Gastroesophageal sphincter (tissue), 4 donors: Measurements from ENCODE around the gene RINT1. TPM values are rescaled to one million over a fixed set of nuclear protein-coding genes. Genes with fewer than 3 reads are reported as not detected.

ENCODE experiments used
- ATAC-seq: fragments of 150-250 bp; one replicate; pipeline ENCODE4 v1.9.1; 2016; ENCODE audit warnings: mild to moderate bottlenecking, moderate library complexity
- H3K27ac ChIP-seq, 4 donors: fragments of 200-600 bp; sonication (generic) in 3 of 4; 1 replicate in 3 of 4; 2 replicates in 1 of 4; pipeline ENCODE4 v1.5.1; 2016 to 2019
- H3K27me3 ChIP-seq: fragments of 200-600 bp; sonication (generic); one replicate; pipeline ENCODE4 v1.5.1; 2019
- H3K36me3 ChIP-seq, 2 donors: fragments of 200-600 bp; sonication (generic); one replicate each; pipeline ENCODE4 v1.5.1; 2019; ENCODE audit warnings: control low read depth in 1 of 2
- H3K4me1 ChIP-seq, 3 donors: fragments of 200-600 bp; sonication (generic); 1 replicate in 2 of 3; 2 replicates in 1 of 3; pipeline ENCODE4 v1.5.1; 2016 to 2019; ENCODE audit warnings: control low read depth in 2 of 3
- H3K4me3 ChIP-seq, 2 donors: fragments of 200-600 bp; sonication (generic); one replicate each; pipeline ENCODE4 v1.5.1; 2019; ENCODE audit warnings: mild to moderate bottlenecking in 1 of 2, moderate library complexity in 1 of 2
- H3K9me3 ChIP-seq, 3 donors: fragments of 200-600 bp; sonication (generic); one replicate each; pipeline ENCODE4 v1.5.1; 2017 to 2019; ENCODE audit warnings: control low read depth in 2 of 3
- EP300 ChIP-seq: sonication (generic); formaldehyde crosslinking; IDR thresholded peaks from one replicate; pipeline ENCODE4 v1.6.1; 2017; ENCODE audit warnings: antibody characterized with exemption, mild to moderate bottlenecking
- POLR2A ChIP-seq, 2 donors: fragments of 450-650 bp; IDR thresholded peaks; one replicate each; pipeline ENCODE4 v1.6.1; 2017; ENCODE audit warnings: antibody characterized with exemption in 2 of 2, mild to moderate bottlenecking in 2 of 2, moderate library complexity in 1 of 2
- POLR2AphosphoS5 ChIP-seq: sonication (generic); formaldehyde crosslinking; IDR thresholded peaks from one replicate; pipeline ENCODE4 v1.6.1; 2017; ENCODE audit warnings: antibody characterized with exemption
- WGBS, 2 donors: methylation state at CpG; one replicate each; pipeline ENCODE4 v1.1.5; 2018; ENCODE audit warnings: low coverage in 1 of 2; 5-methylcytosine and 5-hydroxymethylcytosine counted together
- total RNA-seq, 4 donors: library from RNA; depleted of rRNA; stranded (reverse); fragments of >200 nt; gene quantifications; one replicate each; pipeline ENCODE4 v1.1.0, GENCODE V29; 2016
- TF ChIP-seq, protein P1 (sequence below), 4 experiments: fragments of 200-600 bp in 2 of 4; fragments of 450-650 bp in 2 of 4; sonication (generic) in 1 of 4; IDR thresholded peaks; one replicate each; pipeline ENCODE4 v1.5.1; 2017 to 2019; ENCODE audit warnings: antibody characterized with exemption in 4 of 4, mild to moderate bottlenecking in 2 of 4, moderate library complexity in 2 of 4

Gene RINT1
- total RNA-seq, 4 donors from 2014 or later, result 7.7 to 19.9 (median 11.1) TPM

- H3K27me3 ChIP-seq, result peaks cover 8% of the 10 kb centered on the region
- no peak for ATAC-seq
- peak within 1 kb of the TSS in 1 of 2 donors; percentile 36 for H3K4me3 ChIP-seq
- 26 to 40% methylated on average over 6 to 14 of the region's 36 CpGs for WGBS, 2 donors
- H3K9me3 ChIP-seq, result no peaks in the 10 kb centered on the region
- TF ChIP-seq, protein P1, sequence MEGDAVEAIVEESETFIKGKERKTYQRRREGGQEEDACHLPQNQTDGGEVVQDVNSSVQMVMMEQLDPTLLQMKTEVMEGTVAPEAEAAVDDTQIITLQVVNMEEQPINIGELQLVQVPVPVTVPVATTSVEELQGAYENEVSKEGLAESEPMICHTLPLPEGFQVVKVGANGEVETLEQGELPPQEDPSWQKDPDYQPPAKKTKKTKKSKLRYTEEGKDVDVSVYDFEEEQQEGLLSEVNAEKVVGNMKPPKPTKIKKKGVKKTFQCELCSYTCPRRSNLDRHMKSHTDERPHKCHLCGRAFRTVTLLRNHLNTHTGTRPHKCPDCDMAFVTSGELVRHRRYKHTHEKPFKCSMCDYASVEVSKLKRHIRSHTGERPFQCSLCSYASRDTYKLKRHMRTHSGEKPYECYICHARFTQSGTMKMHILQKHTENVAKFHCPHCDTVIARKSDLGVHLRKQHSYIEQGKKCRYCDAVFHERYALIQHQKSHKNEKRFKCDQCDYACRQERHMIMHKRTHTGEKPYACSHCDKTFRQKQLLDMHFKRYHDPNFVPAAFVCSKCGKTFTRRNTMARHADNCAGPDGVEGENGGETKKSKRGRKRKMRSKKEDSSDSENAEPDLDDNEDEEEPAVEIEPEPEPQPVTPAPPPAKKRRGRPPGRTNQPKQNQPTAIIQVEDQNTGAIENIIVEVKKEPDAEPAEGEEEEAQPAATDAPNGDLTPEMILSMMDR (IDR thresholded peaks at IDR 0.05), result no peak
- TF ChIP-seq POLR2A (IDR thresholded peaks at IDR 0.05), result no peak
- TF ChIP-seq EP300, result no peak
- TF ChIP-seq POLR2AphosphoS5, result no peak
- peaks cover 0 to 8% (median 3%) of the 10 kb centered on the region in 3 donors for H3K4me1 ChIP-seq
- no peak within 1 kb of the TSS for H3K27ac ChIP-seq
- no peaks in the 10 kb centered on the region for H3K36me3 ChIP-seq
Measured at GRCh38 chr7:105581066-105581811, 49.2 kb downstream of the RINT1 start, which contains the start of gene EFCAB10. Gene EFCAB10, minus strand, starts transcription at chr7:105581493. Its CDS starts 30 bp downstream, at chr7:105581463.

- no peak overlapping the region for H3K27ac ChIP-seq
- H3K9me3 ChIP-seq, result no peaks in the 10 kb centered on the region
- H3K36me3 ChIP-seq, result no peaks in the 10 kb centered on the region
- no peak for ATAC-seq
- no CpG with 5 or more reads among the region's 39 CpGs for WGBS, 2 donors
- peaks cover 8% of the 10 kb centered on the region for H3K27me3 ChIP-seq
- TF ChIP-seq POLR2AphosphoS5 (no peak), POLR2A (IDR thresholded peaks at IDR 0.05) (no peak), EP300 (no peak)
- TF ChIP-seq, protein P1 (IDR thresholded peaks at IDR 0.05), result no peak
- no peak overlapping the region for H3K4me3 ChIP-seq
- H3K4me1 ChIP-seq, result peaks cover 0 to 8% (median 3%) of the 10 kb centered on the region in 3 donors
Measured at GRCh38 chr7:105583061-105583460, 51.1 kb downstream of the RINT1 start.

GRCh38 chr7:105584165-105584564, 52.2 kb downstream of the RINT1 start:
- no peak overlapping the region for H3K4me3 ChIP-seq
- H3K27me3 ChIP-seq, result peaks cover 8% of the 10 kb centered on the region
- ATAC-seq, result no peak
- WGBS, 2 donors, result 90 to 100% methylated on average over 5 of the region's 5 CpGs
- peaks cover 0 to 10% (median 3%) of the 10 kb centered on the region in 3 donors for H3K4me1 ChIP-seq
- H3K36me3 ChIP-seq, result no peaks in the 10 kb centered on the region
- no peaks in the 10 kb centered on the region for H3K9me3 ChIP-seq
- no peak overlapping the region for H3K27ac ChIP-seq
- no peak for TF ChIP-seq EP300
- TF ChIP-seq POLR2A (IDR thresholded peaks at IDR 0.05), result no peak
- TF ChIP-seq, protein P1 (IDR thresholded peaks at IDR 0.05), result no peak
- no peak for TF ChIP-seq POLR2AphosphoS5

- H3K4me1 ChIP-seq, result peaks cover 0 to 11% (median 3%) of the 10 kb centered on the region in 3 donors
- 80 to 100% methylated on average over 2 of the region's 2 CpGs for WGBS, 2 donors
Measured at GRCh38 chr7:105585850-105586500, 54.0 kb downstream of the RINT1 start.

More at GRCh38 chr7:105585850-105586500, 54.0 kb downstream of the RINT1 start:
- H3K4me3 ChIP-seq, result no peak overlapping the region
- no peak overlapping the region for H3K27ac ChIP-seq
- H3K9me3 ChIP-seq, result no peaks in the 10 kb centered on the region
- no peak for ATAC-seq
- H3K27me3 ChIP-seq, result peaks cover 7% of the 10 kb centered on the region
- TF ChIP-seq POLR2A (IDR thresholded peaks at IDR 0.05) (no peak), POLR2AphosphoS5 (no peak), EP300 (no peak)
- TF ChIP-seq, protein P1 (IDR thresholded peaks at IDR 0.05), result no peak
- no peaks in the 10 kb centered on the region for H3K36me3 ChIP-seq
